HEK293 (cell line): ENCODE measurements around the gene RASAL2.

Experiments
- BCL11A ChIP-seq: fragments of 450-650 bp; formaldehyde crosslinking; IDR thresholded peaks from 2 replicates; pipeline ENCODE4 v1.5.1; 2016; ENCODE audit warnings: low read depth, missing biosample characterization, missing genetic modification characterization
- CTCF ChIP-seq: fragments of 450-650 bp; formaldehyde crosslinking; IDR thresholded peaks from 2 replicates; pipeline ENCODE4 v1.5.1; 2016; ENCODE audit warnings: missing biosample characterization, missing genetic modification characterization
- ZIC2 ChIP-seq: fragments of 450-650 bp; formaldehyde crosslinking; IDR thresholded peaks from 2 replicates; pipeline ENCODE4 v1.5.1; 2016; ENCODE audit warnings: missing biosample characterization, missing genetic modification characterization
- ZNF354C ChIP-seq: fragments of 450-650 bp; formaldehyde crosslinking; IDR thresholded peaks from 2 replicates; pipeline ENCODE4 v1.5.1; 2016; ENCODE audit warnings: missing biosample characterization, missing genetic modification characterization, low read depth, borderline replicate concordance
- ZNF423 ChIP-seq: fragments of 450-650 bp; formaldehyde crosslinking; IDR thresholded peaks from 2 replicates; pipeline ENCODE4 v1.5.1; 2016; ENCODE audit warnings: missing biosample characterization, missing genetic modification characterization
- ZNF777 ChIP-seq: fragments of 450-650 bp; formaldehyde crosslinking; IDR thresholded peaks from 2 replicates; pipeline ENCODE4 v1.5.1; 2017; ENCODE audit warnings: missing biosample characterization, missing genetic modification characterization, borderline replicate concordance
- TF ChIP-seq, protein P1 (sequence below): fragments of 450-650 bp; formaldehyde crosslinking; IDR thresholded peaks from 2 replicates; pipeline ENCODE4 v1.5.1; 2016; ENCODE audit warnings: missing biosample characterization, missing genetic modification characterization

- no peak for TF ChIP-seq CTCF
- TF ChIP-seq BCL11A (tag by site-specific recombination): no peak
- no peak for TF ChIP-seq ZNF354C (tag by site-specific recombination)
- TF ChIP-seq, protein P1, sequence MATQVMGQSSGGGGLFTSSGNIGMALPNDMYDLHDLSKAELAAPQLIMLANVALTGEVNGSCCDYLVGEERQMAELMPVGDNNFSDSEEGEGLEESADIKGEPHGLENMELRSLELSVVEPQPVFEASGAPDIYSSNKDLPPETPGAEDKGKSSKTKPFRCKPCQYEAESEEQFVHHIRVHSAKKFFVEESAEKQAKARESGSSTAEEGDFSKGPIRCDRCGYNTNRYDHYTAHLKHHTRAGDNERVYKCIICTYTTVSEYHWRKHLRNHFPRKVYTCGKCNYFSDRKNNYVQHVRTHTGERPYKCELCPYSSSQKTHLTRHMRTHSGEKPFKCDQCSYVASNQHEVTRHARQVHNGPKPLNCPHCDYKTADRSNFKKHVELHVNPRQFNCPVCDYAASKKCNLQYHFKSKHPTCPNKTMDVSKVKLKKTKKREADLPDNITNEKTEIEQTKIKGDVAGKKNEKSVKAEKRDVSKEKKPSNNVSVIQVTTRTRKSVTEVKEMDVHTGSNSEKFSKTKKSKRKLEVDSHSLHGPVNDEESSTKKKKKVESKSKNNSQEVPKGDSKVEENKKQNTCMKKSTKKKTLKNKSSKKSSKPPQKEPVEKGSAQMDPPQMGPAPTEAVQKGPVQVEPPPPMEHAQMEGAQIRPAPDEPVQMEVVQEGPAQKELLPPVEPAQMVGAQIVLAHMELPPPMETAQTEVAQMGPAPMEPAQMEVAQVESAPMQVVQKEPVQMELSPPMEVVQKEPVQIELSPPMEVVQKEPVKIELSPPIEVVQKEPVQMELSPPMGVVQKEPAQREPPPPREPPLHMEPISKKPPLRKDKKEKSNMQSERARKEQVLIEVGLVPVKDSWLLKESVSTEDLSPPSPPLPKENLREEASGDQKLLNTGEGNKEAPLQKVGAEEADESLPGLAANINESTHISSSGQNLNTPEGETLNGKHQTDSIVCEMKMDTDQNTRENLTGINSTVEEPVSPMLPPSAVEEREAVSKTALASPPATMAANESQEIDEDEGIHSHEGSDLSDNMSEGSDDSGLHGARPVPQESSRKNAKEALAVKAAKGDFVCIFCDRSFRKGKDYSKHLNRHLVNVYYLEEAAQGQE (tag by site-specific recombination): no peak
- no peak for TF ChIP-seq ZIC2 (tag by site-specific recombination)
- TF ChIP-seq ZNF777: no peak
- no peak for TF ChIP-seq ZNF423 (tag by site-specific recombination)
Measured at GRCh38 chr1:178364782-178365181, 270.9 kb downstream of the RASAL2 start.
